Measurements from ENCODE around the gene TTYH1.

TTYH1 gene

GRCh38 chr19:54484451-54484850 lies 69.2 kb downstream of the TTYH1 start:
- no peak for DNase-seq

- no peak for DNase-seq
These were observed 70.6 kb downstream of the TTYH1 start for GRCh38 chr19:54485851-54486250.

Measured in right forelimb (tissue), 1 donor.